Chondrocyte (in vitro differentiated cells): Measurements from ENCODE around the gene TCF4. TPM values are rescaled to one million over a fixed set of nuclear protein-coding genes. Genes with fewer than 3 reads are reported as not detected.
A peak's percentile ranks its signal among the peaks of the same experiment; 100 is the strongest.

Source experiments
- DNase-seq: peaks from one replicate; pipeline ENCODE4 v3.0.0; 2021; ENCODE audit warnings: mixed read lengths, low spot score
- H3K27ac Mint-ChIP-seq: one replicate; pipeline ENCODE4 v1.8.0; 2021; ENCODE audit warnings: mild to moderate bottlenecking, moderate library complexity, mixed read lengths; ENCODE audit not compliant: unreplicated experiment
- H3K27me3 Mint-ChIP-seq: 2 replicates; pipeline ENCODE4 v1.8.0; 2021; ENCODE audit warnings: low read depth, mixed read lengths
- H3K36me3 Mint-ChIP-seq: 2 replicates; pipeline ENCODE4 v1.8.0; 2021; ENCODE audit warnings: low read depth, mixed read lengths
- H3K4me1 Mint-ChIP-seq: 2 replicates; pipeline ENCODE4 v1.8.0; 2021; ENCODE audit warnings: low read depth, mild to moderate bottlenecking, mixed read lengths
- H3K4me3 Mint-ChIP-seq: one replicate; pipeline ENCODE4 v1.8.0; 2021; ENCODE audit warnings: mild to moderate bottlenecking, moderate library complexity, mixed read lengths; ENCODE audit not compliant: unreplicated experiment
- H3K9me3 Mint-ChIP-seq: 2 replicates; pipeline ENCODE4 v1.8.0; 2021; ENCODE audit warnings: low read depth, mixed read lengths
- total RNA-seq: library from RNA; stranded (reverse); gene quantifications from 3 replicates; pipeline ENCODE4 v1.2.1, GENCODE V29; 2021
- TF ChIP-seq, protein P1 (sequence below): fragments of 200-600 bp; sonication (generic); IDR thresholded peaks from 2 replicates; pipeline ENCODE4 v1.5.0; 2021; ENCODE audit warnings: antibody characterized with exemption, mild to moderate bottlenecking, moderate library complexity

Gene TCF4
- total RNA-seq, 1 donor from 2014 or later, result 36.8 TPM

DNA sequence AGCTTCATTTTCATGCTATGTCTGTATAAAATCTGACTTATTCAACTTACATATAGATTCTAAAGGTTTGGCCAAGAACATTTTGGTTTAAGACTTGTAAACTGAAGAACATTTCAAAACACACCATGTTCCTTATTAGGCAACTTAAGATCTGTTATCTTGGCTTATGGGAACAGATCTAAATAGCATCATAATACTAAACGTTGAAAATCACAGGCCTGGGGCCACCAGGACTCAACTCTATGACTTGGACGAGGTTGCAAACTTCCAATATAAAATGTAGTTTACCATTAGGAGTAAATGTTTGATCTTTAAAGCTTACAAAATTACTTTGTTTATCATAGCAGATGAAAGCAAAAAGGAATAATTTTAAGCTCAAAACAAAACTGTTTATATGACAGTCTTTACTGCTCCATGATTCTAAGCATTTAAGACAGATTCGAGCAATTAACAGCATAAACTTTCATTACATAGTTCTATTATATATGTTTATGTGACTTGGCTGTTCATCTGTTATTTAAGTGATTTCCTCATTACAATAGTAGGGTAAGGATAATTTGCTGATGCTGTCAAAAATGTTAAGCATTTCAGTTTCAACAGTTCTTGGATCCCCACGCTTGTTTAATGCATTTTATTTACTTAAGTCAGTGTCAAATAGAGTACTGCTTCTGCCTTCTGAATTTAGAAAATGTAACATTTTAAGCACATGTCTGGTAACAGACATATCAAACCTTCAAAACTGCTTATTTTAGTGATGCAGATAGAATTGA, 8.3 kb downstream of the TCF4 start:
- TF ChIP-seq, protein P1, sequence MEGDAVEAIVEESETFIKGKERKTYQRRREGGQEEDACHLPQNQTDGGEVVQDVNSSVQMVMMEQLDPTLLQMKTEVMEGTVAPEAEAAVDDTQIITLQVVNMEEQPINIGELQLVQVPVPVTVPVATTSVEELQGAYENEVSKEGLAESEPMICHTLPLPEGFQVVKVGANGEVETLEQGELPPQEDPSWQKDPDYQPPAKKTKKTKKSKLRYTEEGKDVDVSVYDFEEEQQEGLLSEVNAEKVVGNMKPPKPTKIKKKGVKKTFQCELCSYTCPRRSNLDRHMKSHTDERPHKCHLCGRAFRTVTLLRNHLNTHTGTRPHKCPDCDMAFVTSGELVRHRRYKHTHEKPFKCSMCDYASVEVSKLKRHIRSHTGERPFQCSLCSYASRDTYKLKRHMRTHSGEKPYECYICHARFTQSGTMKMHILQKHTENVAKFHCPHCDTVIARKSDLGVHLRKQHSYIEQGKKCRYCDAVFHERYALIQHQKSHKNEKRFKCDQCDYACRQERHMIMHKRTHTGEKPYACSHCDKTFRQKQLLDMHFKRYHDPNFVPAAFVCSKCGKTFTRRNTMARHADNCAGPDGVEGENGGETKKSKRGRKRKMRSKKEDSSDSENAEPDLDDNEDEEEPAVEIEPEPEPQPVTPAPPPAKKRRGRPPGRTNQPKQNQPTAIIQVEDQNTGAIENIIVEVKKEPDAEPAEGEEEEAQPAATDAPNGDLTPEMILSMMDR, result no peak
- Mint-ChIP-seq H3K27ac (no peak overlapping the region), H3K4me1 (peaks cover 6% of the 10 kb centered on the region), H3K27me3 (no peaks in the 10 kb centered on the region), H3K36me3 (no peaks in the 10 kb centered on the region), H3K9me3 (no peaks in the 10 kb centered on the region), H3K4me3 (no peak overlapping the region)
- no peak for DNase-seq

DNA sequence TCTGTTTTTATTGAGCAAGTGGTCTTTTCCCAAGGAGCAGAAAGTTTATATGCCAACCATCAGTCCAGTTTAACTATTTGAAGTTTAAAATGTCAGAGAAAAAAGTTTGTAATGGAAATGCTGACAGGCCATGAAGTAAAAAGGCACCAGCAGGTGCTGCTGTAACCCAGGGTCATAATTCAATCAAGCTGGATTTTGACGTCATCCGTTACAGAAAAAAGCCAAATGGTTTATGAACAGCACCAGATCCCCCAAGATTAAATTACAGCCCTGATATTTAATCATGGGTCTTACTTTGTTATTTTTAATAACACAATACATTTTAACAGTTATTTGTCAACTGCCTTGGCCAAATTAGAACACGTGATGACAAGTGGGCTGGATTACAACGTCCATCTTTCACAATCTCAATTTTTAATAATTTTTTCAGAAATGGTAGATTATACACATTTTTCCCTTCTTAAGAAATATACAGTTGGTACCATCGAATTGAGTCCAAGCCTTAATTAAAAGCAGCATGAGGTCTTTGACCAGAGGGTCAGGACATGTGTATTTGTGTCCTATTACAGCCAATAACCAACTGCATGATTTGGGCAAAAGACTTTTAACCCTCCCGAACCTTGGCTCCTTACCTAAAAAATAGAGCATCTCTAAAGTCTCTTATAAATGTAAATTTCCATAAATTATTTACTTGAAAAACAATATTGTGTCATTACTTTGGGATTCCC, 10.0 kb downstream of the TCF4 start:
- Mint-ChIP-seq H3K27me3 (no peaks in the 10 kb centered on the region), H3K4me1 (peaks cover 6% of the 10 kb centered on the region), H3K27ac (no peak overlapping the region), H3K4me3 (no peak overlapping the region), H3K9me3 (no peaks in the 10 kb centered on the region), H3K36me3 (peaks cover 4% of the 10 kb centered on the region)
- no peak for DNase-seq
- TF ChIP-seq, protein P1, result peak; percentile 43

DNA sequence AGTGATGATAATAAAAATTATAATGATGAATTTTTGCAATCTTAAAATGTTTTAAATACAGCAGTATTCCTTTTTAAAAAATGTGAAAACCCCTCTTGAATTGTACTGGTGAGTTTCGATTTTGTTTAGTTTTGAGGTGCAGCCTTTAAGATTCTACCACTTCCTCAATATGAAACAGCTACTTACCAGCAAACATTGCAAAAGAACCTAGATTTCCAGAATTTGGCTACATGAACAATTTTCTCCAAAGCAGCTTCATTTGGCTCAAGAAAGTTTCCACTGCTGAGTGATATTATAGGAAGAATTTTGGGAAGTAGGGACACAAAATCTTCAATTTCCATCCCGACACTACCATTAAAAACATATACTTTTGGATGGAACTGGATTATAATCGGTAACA, 12.0 kb downstream of the TCF4 start:
- Mint-ChIP-seq H3K4me3 (no peak overlapping the region), H3K27me3 (no peaks in the 10 kb centered on the region), H3K36me3 (peaks cover 4% of the 10 kb centered on the region), H3K4me1 (peaks cover 3% of the 10 kb centered on the region), H3K9me3 (no peaks in the 10 kb centered on the region), H3K27ac (no peak overlapping the region)
- no peak for DNase-seq
- TF ChIP-seq, protein P1, result no peak

DNA sequence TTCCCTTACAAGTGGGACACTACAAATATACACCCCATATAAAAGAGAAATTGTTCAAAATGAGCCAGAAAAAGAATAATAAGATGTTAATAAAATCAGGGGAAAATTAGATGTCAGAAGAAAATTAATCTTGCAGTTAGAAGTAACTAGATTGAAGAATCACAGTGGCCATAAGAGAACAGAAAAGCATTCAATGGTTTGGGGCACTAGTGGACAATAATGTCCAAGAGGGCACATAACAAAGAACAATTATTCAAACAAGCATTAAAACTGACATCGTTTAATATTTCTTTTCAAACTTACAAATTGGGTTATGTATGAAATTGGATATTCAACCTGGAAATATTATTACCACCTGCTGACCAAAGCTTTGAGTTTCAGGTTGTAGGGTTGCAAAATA, 12.9 kb downstream of the TCF4 start:
- TF ChIP-seq, protein P1, result no peak
- DNase-seq, result no peak
- H3K27me3 Mint-ChIP-seq, result no peaks in the 10 kb centered on the region
- no peak overlapping the region for H3K4me3 Mint-ChIP-seq
- H3K36me3 Mint-ChIP-seq, result peaks cover 4% of the 10 kb centered on the region
- H3K4me1 Mint-ChIP-seq, result peaks cover 2% of the 10 kb centered on the region
- no peak overlapping the region for H3K27ac Mint-ChIP-seq
- H3K9me3 Mint-ChIP-seq, result no peaks in the 10 kb centered on the region

DNA sequence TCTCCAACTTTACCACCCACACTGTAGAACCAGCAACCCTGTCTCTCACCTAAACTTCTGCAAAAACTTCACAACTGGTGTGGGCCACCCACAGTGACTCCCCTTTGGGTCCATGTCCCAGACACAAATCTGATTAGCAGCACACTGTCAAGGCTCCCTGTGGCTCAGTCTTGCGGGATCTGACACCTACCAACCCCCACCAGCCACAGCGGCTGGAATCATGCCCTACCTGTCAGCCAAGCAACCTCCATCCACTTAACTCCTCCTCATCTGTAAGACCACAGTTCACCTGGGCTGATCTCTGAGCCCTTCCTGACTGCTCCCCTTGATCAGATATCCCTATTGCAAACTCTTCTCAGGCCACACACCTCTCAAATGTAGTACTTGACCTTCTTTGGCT, 14.6 kb downstream of the TCF4 start:
- peaks cover 4% of the 10 kb centered on the region for H3K36me3 Mint-ChIP-seq
- no peak overlapping the region for H3K27ac Mint-ChIP-seq
- H3K4me3 Mint-ChIP-seq, result no peak overlapping the region
- H3K27me3 Mint-ChIP-seq, result no peaks in the 10 kb centered on the region
- H3K4me1 Mint-ChIP-seq, result no peaks in the 10 kb centered on the region
- TF ChIP-seq, protein P1, result no peak
- DNase-seq, result no peak
- no peaks in the 10 kb centered on the region for H3K9me3 Mint-ChIP-seq
